ENCODE measurements around the gene SPSB2.

The SPSB2 gene

DNA sequence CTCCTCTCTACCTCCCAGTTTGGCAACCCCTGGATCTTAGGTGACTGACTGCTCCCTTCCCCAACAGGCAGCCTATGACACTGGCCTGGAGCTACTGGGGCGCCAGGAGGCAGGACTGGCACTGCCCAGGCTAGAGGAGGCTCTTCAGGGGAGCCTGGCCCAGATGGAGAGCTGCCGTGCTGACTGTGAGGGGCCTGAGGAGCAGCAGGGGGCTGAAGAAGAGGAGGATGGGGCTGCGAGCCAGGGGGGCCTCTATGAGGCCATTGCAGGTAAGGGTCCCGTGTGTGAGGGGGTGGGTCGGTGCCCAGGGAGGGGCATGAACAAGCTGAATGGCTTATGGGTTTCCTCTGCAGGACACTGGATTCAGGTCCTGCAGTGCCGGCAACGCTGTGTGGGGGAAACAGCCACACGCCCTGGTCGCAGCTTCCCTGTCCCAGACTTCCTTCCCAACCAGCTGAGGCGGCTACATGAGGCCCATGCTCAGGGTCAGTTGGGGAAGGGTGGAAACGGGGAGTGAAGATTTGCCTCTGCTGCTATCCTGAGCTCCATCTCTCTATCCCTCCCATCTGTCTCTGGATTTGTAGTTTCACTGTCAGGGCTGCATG, 42.7 kb downstream of the SPSB2 start:
- Histone ChIP-seq H3K9me3 (no peaks in the 10 kb centered on the region), H3K4me1 (ENCODE audit: control insufficient read depth in 1 of 2, insufficient read depth in 1 of 2, low read depth in 1 of 2, low read length in 1 of 2) (peaks cover 21% of the 10 kb centered on the region in 2 experiments), H3K4me3 (ENCODE audit: low read depth in 1 of 2, low read length in 1 of 2) (no peak overlapping the region), H3K27me3 (peaks cover 57% of the 10 kb centered on the region), H3K27ac (no peak overlapping the region), H3K36me3 (no peaks in the 10 kb centered on the region)
- no peak for TF ChIP-seq CTCF (IDR thresholded peaks at IDR 0.05)

- Histone ChIP-seq H3K27me3 (peaks cover 64% of the 10 kb centered on the region), H3K36me3 (no peaks in the 10 kb centered on the region), H3K4me1 (ENCODE audit: control insufficient read depth in 1 of 2, insufficient read depth in 1 of 2, low read depth in 1 of 2, low read length in 1 of 2) (peaks cover 21 to 22% of the 10 kb centered on the region in 2 experiments), H3K4me3 (ENCODE audit: low read depth in 1 of 2, low read length in 1 of 2) (peak overlapping the region; percentile 61 to 88), H3K9me3 (no peaks in the 10 kb centered on the region), H3K27ac (no peak overlapping the region)
- TF ChIP-seq CTCF (IDR thresholded peaks at IDR 0.05) = no peak
These were observed 43.4 kb downstream of the SPSB2 start for GRCh38 chr12:6829536-6830220.

GRCh38 chr12:6828781-6829535, 44.1 kb downstream of the SPSB2 start:
- Histone ChIP-seq H3K36me3 (no peaks in the 10 kb centered on the region), H3K9me3 (no peaks in the 10 kb centered on the region), H3K27ac (no peak overlapping the region), H3K27me3 (peaks cover 66% of the 10 kb centered on the region), H3K4me3 (ENCODE audit: low read depth in 1 of 2, low read length in 1 of 2) (peak overlapping the region; percentile 61 to 88), H3K4me1 (ENCODE audit: control insufficient read depth in 1 of 2, insufficient read depth in 1 of 2, low read depth in 1 of 2, low read length in 1 of 2) (peaks cover 21 to 22% of the 10 kb centered on the region in 2 experiments)
- no peak for TF ChIP-seq CTCF (IDR thresholded peaks at IDR 0.05)

DNA sequence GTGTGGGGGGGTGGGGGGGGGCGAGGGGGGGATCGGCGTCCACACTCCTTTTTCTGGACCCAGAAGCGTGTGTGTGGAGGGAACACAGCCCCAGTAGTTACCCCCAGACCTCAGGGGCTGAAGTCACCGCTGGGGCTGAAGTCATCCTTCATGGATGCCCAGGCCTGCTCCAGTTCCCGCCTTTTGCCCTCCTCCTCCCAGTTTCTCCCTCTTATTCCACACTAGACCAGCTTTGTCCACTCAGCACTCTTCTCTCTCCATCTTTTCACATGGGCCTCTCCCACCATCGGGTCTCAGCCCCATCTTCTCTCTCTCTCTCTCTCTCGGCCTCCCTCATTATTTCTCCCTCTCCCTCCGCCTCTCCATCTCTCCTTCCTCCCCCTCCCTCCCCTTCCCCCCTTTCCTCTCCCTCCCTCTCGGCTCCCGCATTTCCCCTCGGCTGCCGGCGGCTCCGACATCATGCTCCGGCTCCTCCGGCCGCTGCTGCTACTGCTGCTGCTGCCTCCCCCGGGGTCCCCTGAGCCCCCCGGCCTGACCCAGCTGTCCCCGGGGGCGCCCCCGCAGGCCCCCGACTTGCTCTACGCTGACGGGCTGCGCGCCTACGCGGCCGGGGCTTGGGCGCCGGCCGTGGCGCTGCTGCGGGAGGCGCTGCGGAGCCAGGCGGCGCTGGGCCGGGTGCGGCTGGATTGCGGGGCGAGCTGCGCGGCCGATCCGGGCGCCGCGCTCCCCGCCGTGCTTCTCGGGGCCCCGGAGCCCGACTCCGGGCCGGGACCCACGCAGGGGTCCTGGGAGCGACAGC, 44.9 kb downstream of the SPSB2 start, which contains the start of gene P3H3:
Gene P3H3 (plus strand): TSS at position 426 of the 799 bp plus-strand sequence. CDS start 34 bp downstream, at position 460.
- Histone ChIP-seq H3K27me3 (peaks cover 74% of the 10 kb centered on the region), H3K4me1 (ENCODE audit: control insufficient read depth in 1 of 2, insufficient read depth in 1 of 2, low read depth in 1 of 2, low read length in 1 of 2) (peaks cover 21 to 22% of the 10 kb centered on the region in 2 experiments), H3K9me3 (no peaks in the 10 kb centered on the region), H3K27ac (no peak within 1 kb of the TSS), H3K36me3 (no peaks in the 10 kb centered on the region), H3K4me3 (ENCODE audit: low read depth in 1 of 2, low read length in 1 of 2) (peak within 1 kb of the TSS; percentile 61 to 88)
- no peak for TF ChIP-seq CTCF (IDR thresholded peaks at IDR 0.05)

GRCh38 chr12:6827437-6827911, 45.6 kb downstream of the SPSB2 start:
- Histone ChIP-seq H3K4me1 (ENCODE audit: control insufficient read depth in 1 of 2, insufficient read depth in 1 of 2, low read depth in 1 of 2, low read length in 1 of 2) (peaks cover 21 to 22% of the 10 kb centered on the region in 2 experiments), H3K9me3 (no peaks in the 10 kb centered on the region), H3K27me3 (peaks cover 81% of the 10 kb centered on the region), H3K4me3 (ENCODE audit: low read depth in 1 of 2, low read length in 1 of 2) (no peak overlapping the region), H3K36me3 (no peaks in the 10 kb centered on the region), H3K27ac (no peak overlapping the region)
- TF ChIP-seq CTCF (IDR thresholded peaks at IDR 0.05) = no peak

Measured in neutrophil (primary cell).